Lower lobe of right lung (tissue), 1 donor: ENCODE measurements around the gene AK4. TPM values are rescaled to one million over a fixed set of nuclear protein-coding genes. Genes with fewer than 3 reads are reported as not detected.

Source experiments
- total RNA-seq: library from RNA; stranded (reverse); fragmentation: NEBNext Ultra II Directional; extraction: Animal tissue kit (Norgen Biotek cat#: 25700); gene quantifications from one replicate; pipeline ENCODE4 v1.2.1, GENCODE V29; 2021
- donor health status: DM: no; HTN: yes; CAD: no; lungs with severe emphysema.

The AK4 gene
- total RNA-seq, 1 donor from 2014 or later = 7.0 TPM

Other genes with a start within 250 kb of the AK4 start
- gene JAK1, start 181.7 kb upstream of the AK4 start, total RNA-seq = 156 TPM
- gene DNAJC6, start 161.3 kb downstream of the AK4 start, total RNA-seq = 10.5 TPM